AG04450 (cell line): ENCODE measurements around the gene DUSP1. TPM values are rescaled to one million over a fixed set of nuclear protein-coding genes. Genes with fewer than 3 reads are reported as not detected.

Source experiments
- CTCF ChIA-PET: fragments of 300-600, 350-600 bp; formaldehyde crosslinking; extraction: SDS; loops from one replicate; lab custom pipeline; 2022; ENCODE audit warnings: antibody characterized with exemption, inconsistent platforms; lab: Charles Lee
- POLR2A ChIA-PET: fragments of 350-600 bp; formaldehyde crosslinking; extraction: SDS; loops from one replicate; lab custom pipeline; 2021; ENCODE audit warnings: antibody characterized with exemption, inconsistent platforms; lab: Yijun Ruan, JAX
- DNase-seq: peaks from one replicate; pipeline ENCODE4 v3.0.0-alpha.2; 2011; ENCODE audit warnings: low read depth, low spot score
- H3K27ac ChIP-seq: one replicate; pipeline ENCODE4 v1.5.1; 2012; ENCODE audit warnings: low read depth, low read length, control low read depth
- H3K27me3 ChIP-seq: one replicate; pipeline ENCODE4 v1.6.0; 2012; ENCODE audit warnings: low read length; ENCODE audit not compliant: control insufficient read depth, insufficient read depth
- H3K4me3 ChIP-seq: 2 replicates; pipeline ENCODE4 v1.5.1; 2011; ENCODE audit warnings: mild to moderate bottlenecking, low read depth, low read length, control low read depth
- H3K9me3 ChIP-seq: 2 replicates; pipeline ENCODE4 v1.5.1; 2012; ENCODE audit warnings: low read length; ENCODE audit not compliant: control insufficient read depth, insufficient read depth
- polyA plus RNA-seq: library from polyadenylated mRNA; depleted of rRNA; stranded (reverse); fragments of >200 nt; gene quantifications from 2 replicates; pipeline ENCODE4 v1.2.3, GENCODE V29; 2011; rRNA removed
- small RNA-seq: library from RNA; depleted of rRNA; stranded (forward); fragments of <200 nt; gene quantifications from one replicate; pipeline ENCODE3, GENCODE V24; 2012; ENCODE audit warnings: low read depth; ENCODE audit not compliant: insufficient read length
- TF ChIP-seq, protein P1 (sequence below): IDR thresholded peaks from 2 replicates; pipeline ENCODE4 v1.5.1; 2011; ENCODE audit warnings: low read depth, low read length, control low read depth, inconsistent platforms

The DUSP1 gene
- polyA plus RNA-seq, 1 experiment, result 98.8 TPM

GRCh38 chr5:172718527-172719114, 52.4 kb downstream of the DUSP1 start:
- no peaks in the 10 kb centered on the region for H3K27me3 ChIP-seq
- CTCF ChIA-PET, result no interaction called here
- no peak for DNase-seq
- H3K9me3 ChIP-seq, result no peaks in the 10 kb centered on the region
- TF ChIP-seq, protein P1, sequence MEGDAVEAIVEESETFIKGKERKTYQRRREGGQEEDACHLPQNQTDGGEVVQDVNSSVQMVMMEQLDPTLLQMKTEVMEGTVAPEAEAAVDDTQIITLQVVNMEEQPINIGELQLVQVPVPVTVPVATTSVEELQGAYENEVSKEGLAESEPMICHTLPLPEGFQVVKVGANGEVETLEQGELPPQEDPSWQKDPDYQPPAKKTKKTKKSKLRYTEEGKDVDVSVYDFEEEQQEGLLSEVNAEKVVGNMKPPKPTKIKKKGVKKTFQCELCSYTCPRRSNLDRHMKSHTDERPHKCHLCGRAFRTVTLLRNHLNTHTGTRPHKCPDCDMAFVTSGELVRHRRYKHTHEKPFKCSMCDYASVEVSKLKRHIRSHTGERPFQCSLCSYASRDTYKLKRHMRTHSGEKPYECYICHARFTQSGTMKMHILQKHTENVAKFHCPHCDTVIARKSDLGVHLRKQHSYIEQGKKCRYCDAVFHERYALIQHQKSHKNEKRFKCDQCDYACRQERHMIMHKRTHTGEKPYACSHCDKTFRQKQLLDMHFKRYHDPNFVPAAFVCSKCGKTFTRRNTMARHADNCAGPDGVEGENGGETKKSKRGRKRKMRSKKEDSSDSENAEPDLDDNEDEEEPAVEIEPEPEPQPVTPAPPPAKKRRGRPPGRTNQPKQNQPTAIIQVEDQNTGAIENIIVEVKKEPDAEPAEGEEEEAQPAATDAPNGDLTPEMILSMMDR, result no peak
- H3K27ac ChIP-seq, result no peak overlapping the region
- POLR2A ChIA-PET, result no interaction called here
- no peak overlapping the region for H3K4me3 ChIP-seq

Small RNA genes within 50 kb of the gene (small RNA-seq; reads per million reads assigned to genes)
- not detected for gene AC022217.4
- gene RF00019, result not detected

Other genes starting within 250 kb of the DUSP1 start
- 1.8 and 2.0 TPM in 2 replicates for gene NEURL1B, start 129.9 kb downstream of the DUSP1 start, polyA plus RNA-seq
- 137 and 177 TPM in 2 replicates for gene ERGIC1, start 63.1 kb upstream of the DUSP1 start, polyA plus RNA-seq
- 83.5 and 88.2 TPM in 2 replicates for gene RPL26L1, start 188.2 kb upstream of the DUSP1 start, polyA plus RNA-seq
- gene ATP6V0E1, start 212.6 kb upstream of the DUSP1 start, polyA plus RNA-seq, result 583 and 610 TPM in 2 replicates